Muscle of back (tissue), 11 donors: ENCODE results near the gene TFAP2E. TPM values are rescaled to one million over a fixed set of nuclear protein-coding genes. Genes with fewer than 3 reads are reported as not detected.

Experiments
- DNase-seq, 3 donors: peaks; one replicate each; pipeline versions ENCODE4 v3.0.0 to v3.0.0-alpha.2; 2013
- polyA plus RNA-seq, 10 donors: library from polyadenylated mRNA; unstranded; fragments of 120-200 nt; gene quantifications; one replicate each; pipeline ENCODE4 v1.2.1, GENCODE V29; 2013; ENCODE audit not compliant: insufficient read length in 10 of 10

TFAP2E gene
- polyA plus RNA-seq, 10 donors = 0.25 to 1.5 (median 0.56) TPM

GRCh38 chr1:35642471-35642955 lies 69.4 kb downstream of the TFAP2E start:
- DNase-seq = no peak

GRCh38 chr1:35644204-35644603 lies 71.1 kb downstream of the TFAP2E start:
- DNase-seq = no peak

Other genes with a start within 250 kb of the TFAP2E start
- gene KIAA0319L, start 15.9 kb upstream of the TFAP2E start, polyA plus RNA-seq = 10 to 100 TPM; 25.8 to 50.7 (median 33.4) TPM
- 10 to 100 TPM; 10.1 to 15.6 (median 14.4) TPM for gene NCDN, start 15.5 kb upstream of the TFAP2E start, polyA plus RNA-seq
- 10 to 100 TPM; 52.9 to 68.0 (median 59.8) TPM for gene PSMB2, start 68.2 kb downstream of the TFAP2E start, polyA plus RNA-seq
- gene C1orf216, start 145.6 kb downstream of the TFAP2E start, polyA plus RNA-seq = 10 to 100 TPM in 6 of 10 donors, 1 to 10 TPM in 4; 8.7 to 17.5 (median 10.8) TPM
- gene CLSPN, start 196.7 kb downstream of the TFAP2E start, polyA plus RNA-seq = 10 to 100 TPM in 1 of 10 donors, 1 to 10 TPM in 9; 4.8 to 13.5 (median 6.8) TPM
- 10 to 100 TPM in 8 of 10 donors, 1 to 10 TPM in 2; 9.1 to 19.5 (median 13.6) TPM for gene AGO4, start 234.7 kb downstream of the TFAP2E start, polyA plus RNA-seq